ENCODE measurements around the gene NECTIN2. TPM values are rescaled to one million over a fixed set of nuclear protein-coding genes. Genes with fewer than 3 reads are reported as not detected.

The NECTIN2 gene
- total RNA-seq, 1 experiment from 2014 or later, result 176 TPM

GRCh38 chr19:44886141-44886540, 40.0 kb downstream of the NECTIN2 start:
- H2BK15ac ChIP-seq (ENCODE audit: low read depth, low read length), result no peak overlapping the region
- H3K79me1 ChIP-seq (ENCODE audit: insufficient read depth, low read depth, low read length, poor library complexity, severe bottlenecking), result no peaks in the 10 kb centered on the region
- no peak overlapping the region for H2AFZ ChIP-seq (ENCODE audit: low read length)
- no peak for TF ChIP-seq CTCF (conservative IDR thresholded peaks at IDR 0.05)
- no peaks in the 10 kb centered on the region for H4K20me1 ChIP-seq (ENCODE audit: control insufficient read depth, insufficient read depth, insufficient read length)
- H4K8ac ChIP-seq (replicated peaks; ENCODE audit: insufficient read length, low read depth, low read length), result no peak overlapping the region
- no peak overlapping the region for H2BK120ac ChIP-seq (ENCODE audit: low read depth, low read length, poor library complexity, severe bottlenecking)
- no peak overlapping the region for H3K4me3 Mint-ChIP-seq
- H3K27me3 ChIP-seq (ENCODE audit: insufficient read depth, low read length), result no peaks in the 10 kb centered on the region
- H3K4me2 ChIP-seq (ENCODE audit: insufficient read depth, insufficient read length, low read length), result no peak overlapping the region
- peaks cover 24 to 57% (median 52%) of the 10 kb centered on the region in 3 experiments for H3K36me3 Mint-ChIP-seq (ENCODE audit: insufficient read depth in 1 of 3, low read depth in 3 of 3)
- no peaks in the 10 kb centered on the region for H3K9me3 Mint-ChIP-seq
- H3K23me2 ChIP-seq (ENCODE audit: insufficient read length, low read depth, low read length, poor library complexity, severe bottlenecking), result no peaks in the 10 kb centered on the region
- H3T11ph ChIP-seq (ENCODE audit: low read length), result no peak overlapping the region
- no peak overlapping the region for H2BK20ac ChIP-seq (ENCODE audit: low read depth, low read length, poor library complexity, severe bottlenecking)
- H2AK5ac ChIP-seq (ENCODE audit: insufficient read length, low read length), result no peak overlapping the region
- no peak overlapping the region for H2BK12ac ChIP-seq (ENCODE audit: insufficient read length, low read depth, low read length)
- WGBS (ENCODE audit: extremely low coverage, insufficient read length, low lambda C conversion rate), result no CpG with 5 or more reads among the region's 6 CpGs
- peaks cover 12 to 29% of the 10 kb centered on the region in 2 experiments for H3K4me1 Mint-ChIP-seq
- H3K23ac ChIP-seq (ENCODE audit: insufficient read length, low read depth, low read length), result no peak overlapping the region
- H4K5ac ChIP-seq (ENCODE audit: insufficient read length, low read depth, low read length), result no peak overlapping the region
- no peak overlapping the region for H3K56ac ChIP-seq (ENCODE audit: insufficient read length, low read depth, low read length)
- no peak for DNase-seq
- H3K14ac ChIP-seq (ENCODE audit: insufficient read depth, low read length), result no peak overlapping the region
- H3K79me2 ChIP-seq (ENCODE audit: insufficient read depth, low read length), result no peaks in the 10 kb centered on the region
- no peaks in the 10 kb centered on the region for H3K9me3 ChIP-seq (ENCODE audit: control insufficient read depth, low read depth, low read length)
- no peak overlapping the region for H3K18ac ChIP-seq (ENCODE audit: insufficient read length, low read depth, low read length)
- H3K27ac ChIP-seq (ENCODE audit: insufficient read length, low read depth, low read length), result no peak overlapping the region
- H3K9ac ChIP-seq (ENCODE audit: extremely low read depth, insufficient read length, low read length), result no peak overlapping the region
- H3K27ac Mint-ChIP-seq, result no peak overlapping the region
- no peak overlapping the region for H2BK5ac ChIP-seq (ENCODE audit: insufficient read length, low read length)
- no peaks in the 10 kb centered on the region for H3K4me1 ChIP-seq (ENCODE audit: insufficient read depth, low read length)
- no peak overlapping the region for H4K91ac ChIP-seq (ENCODE audit: insufficient read length, low read depth, low read length)
- H3K27me3 Mint-ChIP-seq (ENCODE audit: low read depth), result no peaks in the 10 kb centered on the region; the same call in 1 of the 2 replicates
- no peak overlapping the region for H3K4ac ChIP-seq (ENCODE audit: low read depth, low read length)

Data from H9 (cell line).